Umbilical cord (tissue), 2 donors: ENCODE results near the gene RETREG1. TPM values are rescaled to one million over a fixed set of nuclear protein-coding genes. Genes with fewer than 3 reads are reported as not detected.
"Not testable (repeated sequence)": the region's sequence is repeated elsewhere in the genome, so short reads cannot be mapped to it uniquely, and the experiment has no call there.

Source experiments
- DNase-seq: peaks from one replicate; pipeline ENCODE4 v3.0.0-alpha.2; 2015; ENCODE audit warnings: low spot score
- total RNA-seq: library from RNA; depleted of rRNA; stranded (reverse); fragments of >200 nt; gene quantifications from one replicate; pipeline ENCODE4 v1.2.3, GENCODE V29; 2014; ENCODE audit warnings: low replicate concordance; ENCODE audit not compliant: insufficient read depth

Gene RETREG1
- total RNA-seq, 1 donor from 2014 or later, result 51.0 TPM

- no peak for DNase-seq
These were observed 624 bp upstream of the RETREG1 start for GRCh38 chr5:16617274-16617968.

- no peak for DNase-seq
These were observed 859 bp downstream of the RETREG1 start for GRCh38 chr5:16615741-16616535.

- DNase-seq, result no peak
These were observed 4.8 kb downstream of the RETREG1 start for GRCh38 chr5:16612007-16612406.

GRCh38 chr5:16610896-16611295 lies 5.9 kb downstream of the RETREG1 start:
- DNase-seq, result not testable (repeated sequence)

- peak; percentile 39 for DNase-seq
These were observed 7.4 kb downstream of the RETREG1 start for GRCh38 chr5:16609412-16609811.

- no peak for DNase-seq
These were observed 10.2 kb downstream of the RETREG1 start for GRCh38 chr5:16606628-16607027.

GRCh38 chr5:16603701-16604100 lies 13.1 kb downstream of the RETREG1 start:
- DNase-seq, result no peak

GRCh38 chr5:16603295-16603694 lies 13.5 kb downstream of the RETREG1 start:
- no peak for DNase-seq

- DNase-seq, result no peak
These were observed 14.6 kb downstream of the RETREG1 start for GRCh38 chr5:16602182-16602581.

GRCh38 chr5:16600946-16601345 lies 15.9 kb downstream of the RETREG1 start:
- no peak for DNase-seq

GRCh38 chr5:16600397-16600796 lies 16.4 kb downstream of the RETREG1 start:
- DNase-seq, result peak; percentile 51

- no peak for DNase-seq
These were observed 18.7 kb downstream of the RETREG1 start for GRCh38 chr5:16597946-16598694.

- no peak for DNase-seq
These were observed 20.2 kb downstream of the RETREG1 start for GRCh38 chr5:16596581-16596940.

- DNase-seq, result no peak
These were observed 20.8 kb downstream of the RETREG1 start for GRCh38 chr5:16595881-16596580.

- DNase-seq, result no peak
These were observed 23.2 kb downstream of the RETREG1 start for GRCh38 chr5:16593628-16594027.

GRCh38 chr5:16593013-16593412 lies 23.8 kb downstream of the RETREG1 start:
- DNase-seq, result no peak

GRCh38 chr5:16592255-16592654 lies 24.5 kb downstream of the RETREG1 start:
- DNase-seq, result no peak

GRCh38 chr5:16590685-16591084 lies 26.1 kb downstream of the RETREG1 start:
- DNase-seq, result no peak

GRCh38 chr5:16589658-16590057 lies 27.1 kb downstream of the RETREG1 start:
- no peak for DNase-seq

- DNase-seq, result no peak
These were observed 28.2 kb downstream of the RETREG1 start for GRCh38 chr5:16588434-16589214.

- no peak for DNase-seq
These were observed 30.2 kb downstream of the RETREG1 start for GRCh38 chr5:16586556-16586955.
